Measurements from ENCODE around the gene ALDH8A1.

Gene ALDH8A1

DNA sequence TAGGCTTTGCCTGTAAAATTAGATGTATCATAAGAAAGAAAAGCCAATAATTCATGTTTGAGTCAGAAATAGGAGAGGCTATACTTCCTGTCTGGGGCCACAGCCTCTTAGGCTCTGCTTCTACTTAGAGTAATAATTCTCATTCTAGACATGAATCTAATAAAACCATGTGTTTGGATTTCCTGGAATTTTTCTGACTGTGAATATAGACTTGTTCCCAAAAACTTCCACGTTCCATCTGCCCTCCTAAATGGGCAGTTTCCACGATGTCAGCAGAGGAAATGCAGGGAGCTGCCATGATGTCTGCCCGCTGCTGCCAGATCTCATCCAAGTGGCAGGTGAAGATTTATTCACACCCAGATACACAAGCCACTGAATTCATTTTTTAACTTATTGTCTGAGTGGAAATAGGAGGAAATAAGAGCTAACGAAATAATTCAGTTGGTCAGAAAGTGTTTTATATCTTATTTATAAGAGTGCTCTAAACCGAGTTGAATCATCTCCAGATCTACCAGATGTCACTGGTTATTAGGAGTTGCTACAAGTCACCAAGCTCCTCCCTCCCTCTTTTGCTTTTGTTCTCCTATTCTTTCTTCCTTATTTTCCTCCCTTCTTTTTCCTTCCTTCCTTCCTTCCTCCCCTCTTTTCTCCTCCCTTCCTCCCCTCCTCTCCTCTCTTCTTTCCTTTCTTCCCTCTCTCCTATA, 69.3 kb downstream of the ALDH8A1 start:
- no peak overlapping the region for H3K4me3 ChIP-seq (ENCODE audit: low read depth, low read length)
- no peak for TF ChIP-seq CTCF (IDR thresholded peaks at IDR 0.05; ENCODE audit: low read depth, low read length, missing control alignments)
- no peak for DNase-seq (ENCODE audit: low read depth)

DNA sequence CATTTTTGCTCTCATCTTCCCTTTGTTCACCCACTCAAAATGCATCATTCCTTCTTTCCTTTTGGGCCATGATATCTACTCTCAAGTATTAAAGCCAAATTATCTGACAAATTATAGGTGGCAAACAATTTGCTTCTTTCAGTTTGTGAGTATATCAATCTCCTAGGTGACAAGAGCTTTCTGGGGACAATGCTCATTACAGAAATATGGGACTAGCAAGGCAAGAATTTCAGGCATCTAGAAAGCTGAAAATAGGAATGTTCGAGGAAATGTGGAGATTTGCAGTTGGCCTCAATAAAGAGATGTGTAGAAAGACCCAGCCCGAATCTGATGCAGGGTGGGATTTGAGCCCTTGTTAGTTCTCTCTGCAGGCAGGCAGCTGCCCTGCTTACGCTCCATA, 71.8 kb downstream of the ALDH8A1 start:
- no peak for TF ChIP-seq CTCF (IDR thresholded peaks at IDR 0.05; ENCODE audit: low read depth, low read length, missing control alignments)
- DNase-seq (ENCODE audit: low read depth) = no peak
- H3K4me3 ChIP-seq (ENCODE audit: low read depth, low read length) = no peak overlapping the region

DNA sequence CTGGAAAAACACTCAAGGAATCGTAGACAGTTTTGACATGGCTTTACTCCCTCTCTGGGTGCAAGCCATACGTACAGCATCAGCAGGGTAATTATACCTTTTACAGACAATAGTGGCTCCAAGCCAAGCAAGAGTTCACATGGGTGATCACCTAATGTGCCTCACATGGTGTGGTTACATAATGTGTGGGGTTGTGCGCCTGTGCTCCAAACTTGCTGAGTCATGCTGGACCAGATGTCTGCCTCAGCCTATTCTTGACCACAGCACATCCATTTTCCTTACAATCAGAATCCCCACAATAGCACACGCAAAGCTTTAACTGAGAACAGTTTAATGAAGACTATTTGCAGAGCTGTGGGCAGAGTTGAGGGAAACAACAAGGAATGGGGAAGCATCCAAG, 74.5 kb downstream of the ALDH8A1 start:
- DNase-seq (ENCODE audit: low read depth) = no peak
- TF ChIP-seq CTCF (IDR thresholded peaks at IDR 0.05; ENCODE audit: low read depth, low read length, missing control alignments) = no peak
- H3K4me3 ChIP-seq (ENCODE audit: low read depth, low read length) = no peak overlapping the region

GRCh38 chr6:134873500-134874388, 76.2 kb downstream of the ALDH8A1 start:
- H3K4me3 ChIP-seq (ENCODE audit: low read depth, low read length) = no peak overlapping the region
- peak; percentile 25 for DNase-seq (ENCODE audit: low read depth)
- TF ChIP-seq CTCF (IDR thresholded peaks at IDR 0.05; ENCODE audit: low read depth, low read length, missing control alignments) = no peak

DNA sequence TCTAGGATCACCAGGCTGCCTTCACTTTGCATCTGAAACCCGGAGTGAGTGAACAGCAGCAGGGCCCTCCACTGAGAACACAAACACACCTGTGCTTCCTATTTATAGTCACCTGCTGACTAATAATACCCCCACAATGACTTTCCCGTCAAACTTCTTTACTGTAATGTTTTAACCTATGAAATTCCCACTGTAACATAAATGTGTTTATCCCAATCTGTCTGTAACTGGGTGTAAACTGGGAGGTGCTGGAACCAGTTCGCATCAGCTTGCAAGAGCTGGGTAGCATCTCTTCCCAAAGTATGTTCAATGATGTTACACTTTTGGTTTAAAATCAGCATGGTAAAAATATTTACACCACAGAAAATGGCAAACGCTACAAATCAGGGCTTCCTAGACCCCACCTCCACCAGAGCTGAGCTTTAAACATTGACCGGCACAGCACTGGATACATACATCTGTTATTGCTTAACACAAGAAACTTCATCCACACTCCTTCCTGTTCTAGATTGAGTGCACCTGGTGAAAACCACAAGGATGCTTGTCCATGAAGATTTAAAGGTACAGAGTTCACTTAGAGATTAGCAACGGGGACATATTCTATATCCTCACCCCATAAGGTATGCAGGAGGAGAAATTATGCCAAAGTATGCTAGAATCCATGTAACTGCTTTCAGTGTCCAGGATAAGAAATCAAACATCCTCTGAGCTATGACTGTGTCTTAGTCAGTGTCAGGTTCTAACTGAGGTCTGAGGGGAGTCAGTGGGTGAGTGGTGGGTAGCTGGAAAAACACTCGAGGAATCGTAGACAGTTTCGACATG, 79.0 kb downstream of the ALDH8A1 start:
- H3K4me3 ChIP-seq (ENCODE audit: low read depth, low read length) = peak overlapping the region; percentile 20; the same call in 1 of the 2 replicates
- TF ChIP-seq CTCF (IDR thresholded peaks at IDR 0.05; ENCODE audit: low read depth, low read length, missing control alignments) = no peak
- DNase-seq (ENCODE audit: low read depth) = peak; percentile 86

GRCh38 chr6:134868812-134869211, 81.1 kb downstream of the ALDH8A1 start:
- no peak for TF ChIP-seq CTCF (IDR thresholded peaks at IDR 0.05; ENCODE audit: low read depth, low read length, missing control alignments)
- H3K4me3 ChIP-seq (ENCODE audit: low read depth, low read length) = no peak overlapping the region
- no peak for DNase-seq (ENCODE audit: low read depth)

Data from GM12864 (cell line).